Astrocyte (in vitro differentiated cells and primary cell): ENCODE measurements around the gene RCAN2. TPM values are rescaled to one million over a fixed set of nuclear protein-coding genes. Genes with fewer than 3 reads are reported as not detected.
A peak's percentile ranks its signal among the peaks of the same experiment; 100 is the strongest.

Source experiments
- DNase-seq: peaks from one replicate; pipeline ENCODE4 v3.0.0-alpha.2; 2010; ENCODE audit warnings: low read depth
- FAIRE-seq: peaks from 2 replicates; lab custom pipeline; 2011; peaks lifted over from hg19 to GRCh38; lab: Jason Lieb, UNC
- H2AFZ ChIP-seq: 2 replicates; pipeline ENCODE4 v1.6.0; 2012; ENCODE audit warnings: low read depth, low read length, inconsistent platforms
- H3K27ac ChIP-seq: 2 replicates; pipeline ENCODE4 v1.5.1; 2011; ENCODE audit warnings: low read depth, low read length, inconsistent platforms
- H3K27me3 ChIP-seq: 2 replicates; pipeline ENCODE4 v1.6.0; 2011; ENCODE audit warnings: low read length, inconsistent platforms; ENCODE audit not compliant: insufficient read depth
- H3K36me3 ChIP-seq: 2 replicates; pipeline ENCODE4 v1.5.1; 2011; ENCODE audit warnings: low read length, inconsistent platforms; ENCODE audit not compliant: insufficient read depth
- H3K4me1 ChIP-seq: 2 replicates; pipeline ENCODE4 v1.5.1; 2011; ENCODE audit warnings: low read length, inconsistent platforms; ENCODE audit not compliant: insufficient read depth
- H3K4me2 ChIP-seq: 2 replicates; pipeline ENCODE4 v1.6.0; 2012; ENCODE audit warnings: low read length, inconsistent platforms
- H3K4me3 ChIP-seq: 2 replicates; pipeline ENCODE4 v1.5.1; 2011; ENCODE audit warnings: low read depth, mild to moderate bottlenecking, low read length, inconsistent platforms; ENCODE audit not compliant: insufficient read depth
- H3K79me2 ChIP-seq: 2 replicates; pipeline ENCODE4 v1.6.0; 2012; ENCODE audit warnings: mild to moderate bottlenecking, low read length, inconsistent platforms; ENCODE audit not compliant: insufficient read depth
- H3K9ac ChIP-seq: 2 replicates; pipeline ENCODE4 v1.6.0; 2012; ENCODE audit warnings: mild to moderate bottlenecking, low read length, inconsistent platforms
- H3K9me3 ChIP-seq: 2 replicates; pipeline ENCODE4 v1.5.1; 2012; ENCODE audit warnings: low read depth, mild to moderate bottlenecking, low read length, inconsistent platforms; ENCODE audit not compliant: insufficient read depth
- H4K20me1 ChIP-seq: 2 replicates; pipeline ENCODE4 v1.6.0; 2012; ENCODE audit warnings: low read length, inconsistent platforms; ENCODE audit not compliant: insufficient read depth
- H3K27ac Mint-ChIP-seq: one replicate; pipeline ENCODE4 v1.8.0; 2021; ENCODE audit warnings: mild to moderate bottlenecking, mixed read lengths; ENCODE audit not compliant: unreplicated experiment
- H3K27me3 Mint-ChIP-seq: one replicate; pipeline ENCODE4 v1.8.0; 2021; ENCODE audit warnings: low read depth, mixed read lengths; ENCODE audit not compliant: unreplicated experiment
- H3K36me3 Mint-ChIP-seq: one replicate; pipeline ENCODE4 v1.8.0; 2021; ENCODE audit warnings: low read depth, mixed read lengths; ENCODE audit not compliant: unreplicated experiment
- H3K4me1 Mint-ChIP-seq: one replicate; pipeline ENCODE4 v1.8.0; 2021; ENCODE audit warnings: low read depth, mixed read lengths; ENCODE audit not compliant: unreplicated experiment
- H3K4me3 Mint-ChIP-seq: one replicate; pipeline ENCODE4 v1.8.0; 2021; ENCODE audit warnings: mild to moderate bottlenecking, moderate library complexity, mixed read lengths; ENCODE audit not compliant: unreplicated experiment
- H3K9me3 Mint-ChIP-seq: one replicate; pipeline ENCODE4 v1.8.0; 2021; ENCODE audit warnings: mild to moderate bottlenecking, mixed read lengths; ENCODE audit not compliant: unreplicated experiment
- EZH2 ChIP-seq: IDR thresholded peaks from 2 replicates; pipeline ENCODE4 v1.6.1; 2012; ENCODE audit warnings: mild to moderate bottlenecking, low read length, inconsistent platforms; ENCODE audit not compliant: insufficient read depth
- total RNA-seq: library from RNA; stranded (reverse); gene quantifications from 2 replicates; pipeline ENCODE4 v1.2.1, GENCODE V29; 2021
- TF ChIP-seq, protein P1 (sequence below): IDR thresholded peaks from 2 replicates; pipeline ENCODE4 v1.5.1; 2011; ENCODE audit warnings: low read depth, mild to moderate bottlenecking, inconsistent platforms, low read length, moderate library complexity; ENCODE audit not compliant: insufficient read depth

Gene RCAN2
- total RNA-seq, 1 donor from 2014 or later = 10.6 TPM

GRCh38 chr6:46203391-46204177, 287.7 kb downstream of the RCAN2 start:
- DNase-seq (no peak), FAIRE-seq (no peak)
- H3K27me3 ChIP-seq = peaks cover 7% of the 10 kb centered on the region
- peaks cover 1% of the 10 kb centered on the region for H3K36me3 Mint-ChIP-seq
- H3K9ac ChIP-seq = no peak overlapping the region
- no peak overlapping the region for H3K4me2 ChIP-seq
- H2AFZ ChIP-seq = no peak overlapping the region
- H3K27ac ChIP-seq = no peak overlapping the region
- H4K20me1 ChIP-seq = no peaks in the 10 kb centered on the region
- no peaks in the 10 kb centered on the region for H3K79me2 ChIP-seq
- no peak overlapping the region for H3K27ac Mint-ChIP-seq
- no peaks in the 10 kb centered on the region for H3K9me3 ChIP-seq
- no peaks in the 10 kb centered on the region for H3K36me3 ChIP-seq
- H3K4me1 ChIP-seq = no peaks in the 10 kb centered on the region
- peaks cover 6% of the 10 kb centered on the region for H3K9me3 Mint-ChIP-seq
- TF ChIP-seq EZH2 = no peak
- TF ChIP-seq, protein P1, sequence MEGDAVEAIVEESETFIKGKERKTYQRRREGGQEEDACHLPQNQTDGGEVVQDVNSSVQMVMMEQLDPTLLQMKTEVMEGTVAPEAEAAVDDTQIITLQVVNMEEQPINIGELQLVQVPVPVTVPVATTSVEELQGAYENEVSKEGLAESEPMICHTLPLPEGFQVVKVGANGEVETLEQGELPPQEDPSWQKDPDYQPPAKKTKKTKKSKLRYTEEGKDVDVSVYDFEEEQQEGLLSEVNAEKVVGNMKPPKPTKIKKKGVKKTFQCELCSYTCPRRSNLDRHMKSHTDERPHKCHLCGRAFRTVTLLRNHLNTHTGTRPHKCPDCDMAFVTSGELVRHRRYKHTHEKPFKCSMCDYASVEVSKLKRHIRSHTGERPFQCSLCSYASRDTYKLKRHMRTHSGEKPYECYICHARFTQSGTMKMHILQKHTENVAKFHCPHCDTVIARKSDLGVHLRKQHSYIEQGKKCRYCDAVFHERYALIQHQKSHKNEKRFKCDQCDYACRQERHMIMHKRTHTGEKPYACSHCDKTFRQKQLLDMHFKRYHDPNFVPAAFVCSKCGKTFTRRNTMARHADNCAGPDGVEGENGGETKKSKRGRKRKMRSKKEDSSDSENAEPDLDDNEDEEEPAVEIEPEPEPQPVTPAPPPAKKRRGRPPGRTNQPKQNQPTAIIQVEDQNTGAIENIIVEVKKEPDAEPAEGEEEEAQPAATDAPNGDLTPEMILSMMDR = no peak
- no peak overlapping the region for H3K4me3 ChIP-seq
- H3K4me1 Mint-ChIP-seq = no peaks in the 10 kb centered on the region
- H3K27me3 Mint-ChIP-seq = peaks cover 4% of the 10 kb centered on the region
- H3K4me3 Mint-ChIP-seq = no peak overlapping the region

GRCh38 chr6:46201702-46202101, 289.5 kb downstream of the RCAN2 start:
- Mint-ChIP-seq H3K27me3 (no peaks in the 10 kb centered on the region), H3K27ac (no peak overlapping the region), H3K36me3 (peaks cover 1% of the 10 kb centered on the region), H3K4me1 (no peaks in the 10 kb centered on the region), H3K9me3 (peaks cover 6% of the 10 kb centered on the region), H3K4me3 (no peak overlapping the region)
- Histone ChIP-seq H2AFZ (no peak overlapping the region), H3K9ac (no peak overlapping the region), H3K9me3 (no peaks in the 10 kb centered on the region), H3K27me3 (peaks cover 7% of the 10 kb centered on the region), H3K4me3 (no peak overlapping the region), H3K4me1 (no peaks in the 10 kb centered on the region), H3K4me2 (no peak overlapping the region), H3K27ac (no peak overlapping the region), H3K36me3 (no peaks in the 10 kb centered on the region), H4K20me1 (no peaks in the 10 kb centered on the region), H3K79me2 (no peaks in the 10 kb centered on the region)
- TF ChIP-seq EZH2 = no peak
- TF ChIP-seq, protein P1 = no peak
- DNase-seq (no peak), FAIRE-seq (no peak)

DNA sequence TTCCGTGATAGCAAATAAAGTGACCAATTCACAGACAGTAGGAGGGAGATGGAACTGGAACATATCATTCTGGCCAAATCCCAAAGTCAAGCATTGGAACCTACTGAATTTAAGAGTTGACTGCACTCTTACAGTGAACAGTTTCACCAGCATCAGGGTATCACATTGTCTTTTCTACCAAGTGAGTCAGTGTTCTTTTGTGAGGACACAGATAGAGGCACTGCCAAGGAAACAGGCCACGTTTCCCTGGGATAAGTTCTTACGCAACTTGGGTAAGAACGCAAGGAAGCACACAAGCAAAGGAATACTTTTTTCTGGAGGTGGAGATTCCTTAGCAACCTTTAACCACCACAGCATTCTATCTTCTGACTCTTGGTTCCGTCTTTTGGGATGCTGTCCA, 291.9 kb downstream of the RCAN2 start:
- H3K9ac ChIP-seq = no peak overlapping the region
- H3K9me3 ChIP-seq = no peaks in the 10 kb centered on the region
- no peaks in the 10 kb centered on the region for H3K36me3 ChIP-seq
- H3K27ac Mint-ChIP-seq = no peak overlapping the region
- no peak overlapping the region for H3K4me3 ChIP-seq
- no peaks in the 10 kb centered on the region for H3K27me3 Mint-ChIP-seq
- H3K9me3 Mint-ChIP-seq = peaks cover 6% of the 10 kb centered on the region
- H3K4me1 Mint-ChIP-seq = no peaks in the 10 kb centered on the region
- FAIRE-seq (no peak), DNase-seq (peak; percentile 58)
- no peaks in the 10 kb centered on the region for H4K20me1 ChIP-seq
- no peak overlapping the region for H3K27ac ChIP-seq
- no peaks in the 10 kb centered on the region for H3K4me1 ChIP-seq
- H3K27me3 ChIP-seq = peaks cover 7% of the 10 kb centered on the region
- H3K79me2 ChIP-seq = no peaks in the 10 kb centered on the region
- no peak overlapping the region for H2AFZ ChIP-seq
- no peaks in the 10 kb centered on the region for H3K36me3 Mint-ChIP-seq
- no peak overlapping the region for H3K4me2 ChIP-seq
- TF ChIP-seq, protein P1 = no peak
- TF ChIP-seq EZH2 = no peak
- H3K4me3 Mint-ChIP-seq = no peak overlapping the region
